Neural progenitor cell (in vitro differentiated cells): ENCODE measurements around the gene C4orf50. TPM values are rescaled to one million over a fixed set of nuclear protein-coding genes. Genes with fewer than 3 reads are reported as not detected.

Source experiments
- DNase-seq: peaks from one replicate; pipeline ENCODE4 v3.0.0-alpha.2; 2016; ENCODE audit warnings: low spot score
- H2AFZ ChIP-seq: fragments of 200-600 bp; sonication (generic); replicated peaks from 2 replicates; pipeline ENCODE4 v1.6.1; 2016; ENCODE audit warnings: antibody characterized with exemption
- H3F3A ChIP-seq: fragments of 200-600 bp; sonication (generic); 2 replicates; pipeline ENCODE4 v1.6.1; 2016; ENCODE audit warnings: antibody characterized with exemption, low read depth
- H3K27ac ChIP-seq: fragments of 200-600 bp; sonication (generic); 2 replicates; pipeline ENCODE4 v1.5.1; 2016; ENCODE audit warnings: mild to moderate bottlenecking
- H3K27me3 ChIP-seq: fragments of 200-600 bp; sonication (generic); 2 replicates; pipeline ENCODE4 v1.6.1; 2016; ENCODE audit warnings: mild to moderate bottlenecking, moderate library complexity
- H3K36me3 ChIP-seq: fragments of 200-600 bp; sonication (generic); 2 replicates; pipeline ENCODE4 v1.5.1; 2016
- H3K4me1 ChIP-seq: fragments of 200-600 bp; sonication (generic); 2 replicates; pipeline ENCODE4 v1.6.1; 2016; ENCODE audit warnings: mixed run types
- H3K4me2 ChIP-seq: fragments of 200-600 bp; sonication (generic); 2 replicates; pipeline ENCODE4 v1.6.1; 2016
- H3K4me3 ChIP-seq: fragments of 200-600 bp; sonication (generic); 2 replicates; pipeline ENCODE4 v1.5.1; 2016
- H3K79me2 ChIP-seq: fragments of 200-600 bp; sonication (generic); 2 replicates; pipeline ENCODE4 v1.6.1; 2016; ENCODE audit warnings: low read depth
- H3K9ac ChIP-seq: fragments of 200-600 bp; sonication (generic); 2 replicates; pipeline ENCODE4 v1.6.1; 2016
- H3K9me3 ChIP-seq: fragments of 200-600 bp; sonication (generic); 2 replicates; pipeline ENCODE4 v1.5.1; 2016; ENCODE audit warnings: low read depth
- H4K20me1 ChIP-seq: fragments of 200-600 bp; sonication (generic); 2 replicates; pipeline ENCODE4 v1.6.1; 2016; ENCODE audit warnings: low read depth
- H3K27ac Mint-ChIP-seq: 3 replicates; pipeline ENCODE4 v1.8.0; 2021; ENCODE audit warnings: mixed read lengths
- H3K27me3 Mint-ChIP-seq: 2 replicates; pipeline ENCODE4 v1.8.0; 2022; ENCODE audit warnings: low read depth, mild to moderate bottlenecking, inconsistent platforms, moderate library complexity, mixed read lengths; ENCODE audit not compliant: insufficient read depth
- H3K36me3 Mint-ChIP-seq: 3 replicates; pipeline ENCODE4 v1.8.0; 2021; ENCODE audit warnings: mixed read lengths
- H3K4me1 Mint-ChIP-seq: 3 replicates; pipeline ENCODE4 v1.8.0; 2021; ENCODE audit warnings: mixed read lengths
- H3K4me3 Mint-ChIP-seq: 3 replicates; pipeline ENCODE4 v1.8.0; 2021; ENCODE audit warnings: mild to moderate bottlenecking, moderate library complexity, mixed read lengths
- H3K9me3 Mint-ChIP-seq: 3 replicates; pipeline ENCODE4 v1.8.0; 2020; ENCODE audit warnings: mixed read lengths
- EZH2 ChIP-seq: fragments of 200-600 bp; sonication (generic); IDR thresholded peaks from 2 replicates; pipeline ENCODE4 v1.6.1; 2017; ENCODE audit warnings: antibody characterized with exemption, mild to moderate bottlenecking, moderate library complexity
- EZH2phosphoT487 ChIP-seq: fragments of 200-600 bp; sonication (generic); IDR thresholded peaks from 2 replicates; pipeline ENCODE4 v1.6.1; 2017; ENCODE audit warnings: antibody characterized with exemption
- total RNA-seq: library from RNA; depleted of rRNA; stranded (reverse); fragments of >200 nt; gene quantifications from 2 replicates; pipeline ENCODE4 v1.2.3, GENCODE V29; 2015; ENCODE audit warnings: low replicate concordance
- TF ChIP-seq, protein P1 (sequence below): fragments of 200-600 bp; sonication (generic); IDR thresholded peaks from 2 replicates; pipeline ENCODE4 v1.5.1; 2017; ENCODE audit warnings: antibody characterized with exemption, mild to moderate bottlenecking

C4orf50 gene
- total RNA-seq, 1 donor from 2014 or later = 0.32 TPM

GRCh38 chr4:5916229-5916628 lies 102.0 kb downstream of the C4orf50 start:
- Mint-ChIP-seq H3K27ac (no peak overlapping the region), H3K36me3 (no peaks in the 10 kb centered on the region), H3K9me3 (peaks cover 2% of the 10 kb centered on the region), H3K4me1 (peaks cover 4% of the 10 kb centered on the region), H3K27me3 (peaks cover 2% of the 10 kb centered on the region), H3K4me3 (no peak overlapping the region)
- Histone ChIP-seq H4K20me1 (no peaks in the 10 kb centered on the region), H3K79me2 (no peaks in the 10 kb centered on the region), H3K36me3 (no peaks in the 10 kb centered on the region), H3K9me3 (no peaks in the 10 kb centered on the region), H3K4me2 (no peak overlapping the region), H3K27ac (no peak overlapping the region), H3K4me3 (no peak overlapping the region), H2AFZ (no peak overlapping the region), H3K27me3 (no peaks in the 10 kb centered on the region), H3K4me1 (no peaks in the 10 kb centered on the region), H3F3A (no peaks in the 10 kb centered on the region), H3K9ac (no peak overlapping the region)
- no peak for DNase-seq
- TF ChIP-seq EZH2 = no peak
- TF ChIP-seq, protein P1, sequence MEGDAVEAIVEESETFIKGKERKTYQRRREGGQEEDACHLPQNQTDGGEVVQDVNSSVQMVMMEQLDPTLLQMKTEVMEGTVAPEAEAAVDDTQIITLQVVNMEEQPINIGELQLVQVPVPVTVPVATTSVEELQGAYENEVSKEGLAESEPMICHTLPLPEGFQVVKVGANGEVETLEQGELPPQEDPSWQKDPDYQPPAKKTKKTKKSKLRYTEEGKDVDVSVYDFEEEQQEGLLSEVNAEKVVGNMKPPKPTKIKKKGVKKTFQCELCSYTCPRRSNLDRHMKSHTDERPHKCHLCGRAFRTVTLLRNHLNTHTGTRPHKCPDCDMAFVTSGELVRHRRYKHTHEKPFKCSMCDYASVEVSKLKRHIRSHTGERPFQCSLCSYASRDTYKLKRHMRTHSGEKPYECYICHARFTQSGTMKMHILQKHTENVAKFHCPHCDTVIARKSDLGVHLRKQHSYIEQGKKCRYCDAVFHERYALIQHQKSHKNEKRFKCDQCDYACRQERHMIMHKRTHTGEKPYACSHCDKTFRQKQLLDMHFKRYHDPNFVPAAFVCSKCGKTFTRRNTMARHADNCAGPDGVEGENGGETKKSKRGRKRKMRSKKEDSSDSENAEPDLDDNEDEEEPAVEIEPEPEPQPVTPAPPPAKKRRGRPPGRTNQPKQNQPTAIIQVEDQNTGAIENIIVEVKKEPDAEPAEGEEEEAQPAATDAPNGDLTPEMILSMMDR = no peak
- TF ChIP-seq EZH2phosphoT487 = no peak

GRCh38 chr4:5913454-5913853 lies 104.8 kb downstream of the C4orf50 start:
- Histone ChIP-seq H4K20me1 (no peaks in the 10 kb centered on the region), H3K9me3 (no peaks in the 10 kb centered on the region), H2AFZ (no peak overlapping the region), H3K4me3 (no peak overlapping the region), H3K27me3 (peaks cover 15% of the 10 kb centered on the region), H3K36me3 (no peaks in the 10 kb centered on the region), H3K79me2 (no peaks in the 10 kb centered on the region), H3K9ac (no peak overlapping the region), H3K4me2 (no peak overlapping the region), H3K4me1 (no peaks in the 10 kb centered on the region), H3F3A (no peaks in the 10 kb centered on the region), H3K27ac (no peak overlapping the region)
- no peak for TF ChIP-seq EZH2
- TF ChIP-seq EZH2phosphoT487 = no peak
- Mint-ChIP-seq H3K9me3 (peaks cover 8% of the 10 kb centered on the region), H3K27ac (no peak overlapping the region), H3K4me1 (no peaks in the 10 kb centered on the region), H3K36me3 (no peaks in the 10 kb centered on the region), H3K4me3 (no peak overlapping the region), H3K27me3 (peaks cover 6% of the 10 kb centered on the region)
- no peak for DNase-seq

- Histone ChIP-seq H3K9ac (no peak overlapping the region), H3K9me3 (no peaks in the 10 kb centered on the region), H2AFZ (peak overlapping the region; percentile 17), H3K79me2 (no peaks in the 10 kb centered on the region), H3K27ac (no peak overlapping the region), H3K4me3 (no peak overlapping the region), H3K4me1 (no peaks in the 10 kb centered on the region), H4K20me1 (no peaks in the 10 kb centered on the region), H3K27me3 (peaks cover 24% of the 10 kb centered on the region), H3K4me2 (no peak overlapping the region), H3K36me3 (no peaks in the 10 kb centered on the region), H3F3A (no peaks in the 10 kb centered on the region)
- no peaks in the 10 kb centered on the region for H3K4me1 Mint-ChIP-seq
- TF ChIP-seq EZH2 (no peak), EZH2phosphoT487 (no peak)
- TF ChIP-seq, protein P1 = no peak
- H3K27ac Mint-ChIP-seq = no peak overlapping the region
- DNase-seq = no peak
- no peak overlapping the region for H3K4me3 Mint-ChIP-seq
- H3K27me3 Mint-ChIP-seq = peaks cover 6% of the 10 kb centered on the region
- peaks cover 16% of the 10 kb centered on the region for H3K9me3 Mint-ChIP-seq
- no peaks in the 10 kb centered on the region for H3K36me3 Mint-ChIP-seq
These were observed 105.6 kb downstream of the C4orf50 start for GRCh38 chr4:5912614-5913019.

- no peak overlapping the region for H3K4me3 Mint-ChIP-seq
- H2AFZ ChIP-seq = no peak overlapping the region
- peaks cover 7% of the 10 kb centered on the region for H3F3A ChIP-seq
- no peak overlapping the region for H3K27ac ChIP-seq
- H3K27ac Mint-ChIP-seq = no peak overlapping the region
- H4K20me1 ChIP-seq = no peaks in the 10 kb centered on the region
- H3K27me3 Mint-ChIP-seq = peaks cover 8% of the 10 kb centered on the region
- peaks cover 21% of the 10 kb centered on the region for H3K9me3 Mint-ChIP-seq
- no peaks in the 10 kb centered on the region for H3K79me2 ChIP-seq
- H3K9me3 ChIP-seq = no peaks in the 10 kb centered on the region
- no peak overlapping the region for H3K9ac ChIP-seq
- DNase-seq = no peak
- peaks cover 8% of the 10 kb centered on the region for H3K4me1 Mint-ChIP-seq
- H3K36me3 ChIP-seq = no peaks in the 10 kb centered on the region
- H3K27me3 ChIP-seq = peaks cover 60% of the 10 kb centered on the region
- H3K4me3 ChIP-seq = no peak overlapping the region
- peaks cover 20% of the 10 kb centered on the region for H3K4me1 ChIP-seq
- H3K36me3 Mint-ChIP-seq = no peaks in the 10 kb centered on the region
- H3K4me2 ChIP-seq = no peak overlapping the region
- no peak for TF ChIP-seq EZH2phosphoT487
- no peak for TF ChIP-seq EZH2
- TF ChIP-seq, protein P1 = no peak
These were observed 109.3 kb downstream of the C4orf50 start for GRCh38 chr4:5908876-5909427.
